HG03095 (cell line): Measurements from ENCODE around the gene GAS2L2.

Experiments used
- ATAC-seq: cut with Tn5 transposase; IDR thresholded peaks from one replicate; pipeline ENCODE4 v1.9.1; 2021; ENCODE audit warnings: moderate library complexity; ENCODE audit not compliant: unreplicated experiment

The GAS2L2 gene

GRCh38 chr17:35752945-35753764, at the start of gene GAS2L2:
GAS2L2 (minus strand) TSS chr17:35753239; CDS start chr17:35752850, 389 bp downstream.
- ATAC-seq, result no peak

GRCh38 chr17:35801583-35802224, 48.7 kb upstream of the GAS2L2 start:
- no peak for ATAC-seq

GRCh38 chr17:35799942-35800341, 46.9 kb upstream of the GAS2L2 start:
- no peak for ATAC-seq

GRCh38 chr17:35797918-35798317, 44.9 kb upstream of the GAS2L2 start:
- ATAC-seq, result no peak

GRCh38 chr17:35797370-35797769, 44.3 kb upstream of the GAS2L2 start:
- ATAC-seq, result no peak

- no peak for ATAC-seq
Observed at GRCh38 chr17:35796942-35797341, 43.9 kb upstream of the GAS2L2 start.

- ATAC-seq, result no peak
Observed at GRCh38 chr17:35795871-35796265, 42.8 kb upstream of the GAS2L2 start.

GRCh38 chr17:35795007-35795870, 42.2 kb upstream of the GAS2L2 start, which contains the start of gene MMP28:
MMP28 (minus strand) TSS chr17:35795641; CDS start chr17:35795377, 264 bp downstream.
- ATAC-seq, result no peak

GRCh38 chr17:35793257-35793656, 40.2 kb upstream of the GAS2L2 start:
- ATAC-seq, result no peak

- ATAC-seq, result no peak
Observed at GRCh38 chr17:35791681-35792350, 38.8 kb upstream of the GAS2L2 start.

GRCh38 chr17:35790841-35791240, 37.8 kb upstream of the GAS2L2 start:
- ATAC-seq, result no peak

GRCh38 chr17:35788477-35789368, 35.7 kb upstream of the GAS2L2 start:
- ATAC-seq, result no peak

- ATAC-seq, result no peak
Observed at GRCh38 chr17:35786941-35787432, 33.9 kb upstream of the GAS2L2 start.

- ATAC-seq, result no peak
Observed at GRCh38 chr17:35784895-35785294, 31.9 kb upstream of the GAS2L2 start.

- ATAC-seq, result no peak
Observed at GRCh38 chr17:35780950-35781349, 27.9 kb upstream of the GAS2L2 start.

- no peak for ATAC-seq
Observed at GRCh38 chr17:35778641-35779196, 25.7 kb upstream of the GAS2L2 start.

GRCh38 chr17:35775583-35775982, 22.5 kb upstream of the GAS2L2 start:
- no peak for ATAC-seq

GRCh38 chr17:35775039-35775438, 22.0 kb upstream of the GAS2L2 start:
- ATAC-seq, result no peak

GRCh38 chr17:35774499-35774898, 21.5 kb upstream of the GAS2L2 start:
- ATAC-seq, result no peak
